Spleen (tissue), 7 donors: ENCODE measurements around the gene NAPSA.
A peak's percentile ranks its signal among the peaks of the same experiment; 100 is the strongest.

Source experiments
- POLR2A ChIP-seq, 3 donors: fragments of 450-650 bp; IDR thresholded peaks; one replicate each; pipeline ENCODE4 v1.5.1; 2017; ENCODE audit warnings: antibody characterized with exemption in 3 of 3, mild to moderate bottlenecking in 1 of 3
- POLR2AphosphoS5 ChIP-seq, 3 donors: sonication (generic); formaldehyde crosslinking; IDR thresholded peaks; one replicate each; pipeline ENCODE4 v1.5.1; 2017; ENCODE audit warnings: antibody characterized with exemption in 3 of 3
- TF ChIP-seq, protein P1 (sequence below), 11 experiments: fragments of 200-600 bp in 7 of 11; fragments of 450-650 bp in 4 of 11; sonication (generic) in 4 of 11; IDR thresholded peaks in 8 of 11; conservative IDR thresholded peaks in 3 of 11; 1 replicate in 7 of 11; 2 replicates in 4 of 11; pipeline versions ENCODE4 v1.4.0 to v1.8.0; 2016 to 2021; ENCODE audit warnings: antibody characterized with exemption in 11 of 11, inconsistent platforms in 4 of 11, mild to moderate bottlenecking in 1 of 11
- donor health status: DM: no; HTN: no; CAD: no; lungs with moderate emphysema.
- donor health status: DM: no; HTN: no; CAD: no.
- donor health status: DM: no; HTN: no; CAD: no.

DNA sequence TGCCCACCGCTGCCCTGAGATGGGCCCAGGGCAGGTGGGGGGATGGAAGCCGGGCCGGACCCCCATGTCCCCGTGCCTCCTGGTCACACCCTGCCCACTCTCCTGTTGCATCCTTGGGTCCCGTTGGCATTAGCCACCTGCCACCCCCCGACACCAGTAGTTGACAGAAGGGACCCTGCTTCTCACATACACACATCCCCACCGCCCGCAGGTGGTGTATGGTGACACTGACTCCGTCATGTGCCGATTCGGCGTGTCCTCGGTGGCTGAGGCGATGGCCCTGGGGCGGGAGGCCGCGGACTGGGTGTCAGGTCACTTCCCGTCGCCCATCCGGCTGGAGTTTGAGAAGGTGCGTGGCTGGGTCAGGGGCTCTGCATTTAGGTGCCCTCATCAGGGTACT lies 48.1 kb upstream of the NAPSA start:
- TF ChIP-seq, protein P1, sequence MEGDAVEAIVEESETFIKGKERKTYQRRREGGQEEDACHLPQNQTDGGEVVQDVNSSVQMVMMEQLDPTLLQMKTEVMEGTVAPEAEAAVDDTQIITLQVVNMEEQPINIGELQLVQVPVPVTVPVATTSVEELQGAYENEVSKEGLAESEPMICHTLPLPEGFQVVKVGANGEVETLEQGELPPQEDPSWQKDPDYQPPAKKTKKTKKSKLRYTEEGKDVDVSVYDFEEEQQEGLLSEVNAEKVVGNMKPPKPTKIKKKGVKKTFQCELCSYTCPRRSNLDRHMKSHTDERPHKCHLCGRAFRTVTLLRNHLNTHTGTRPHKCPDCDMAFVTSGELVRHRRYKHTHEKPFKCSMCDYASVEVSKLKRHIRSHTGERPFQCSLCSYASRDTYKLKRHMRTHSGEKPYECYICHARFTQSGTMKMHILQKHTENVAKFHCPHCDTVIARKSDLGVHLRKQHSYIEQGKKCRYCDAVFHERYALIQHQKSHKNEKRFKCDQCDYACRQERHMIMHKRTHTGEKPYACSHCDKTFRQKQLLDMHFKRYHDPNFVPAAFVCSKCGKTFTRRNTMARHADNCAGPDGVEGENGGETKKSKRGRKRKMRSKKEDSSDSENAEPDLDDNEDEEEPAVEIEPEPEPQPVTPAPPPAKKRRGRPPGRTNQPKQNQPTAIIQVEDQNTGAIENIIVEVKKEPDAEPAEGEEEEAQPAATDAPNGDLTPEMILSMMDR (IDR thresholded peaks at IDR 0.05 in 8 of 11, conservative IDR thresholded peaks at IDR 0.05 in 3 of 11): no peak
- TF ChIP-seq POLR2AphosphoS5 (IDR thresholded peaks at IDR 0.05): peak in 1 of 3 donors; percentile 13
- no peak for TF ChIP-seq POLR2A (IDR thresholded peaks at IDR 0.05)
